Measurements from ENCODE around the gene ITPR1. TPM values are rescaled to one million over a fixed set of nuclear protein-coding genes. Genes with fewer than 3 reads are reported as not detected.

The ITPR1 gene
- total RNA-seq, 2 donors from 2014 or later = 29.3 to 29.8 TPM

DNA sequence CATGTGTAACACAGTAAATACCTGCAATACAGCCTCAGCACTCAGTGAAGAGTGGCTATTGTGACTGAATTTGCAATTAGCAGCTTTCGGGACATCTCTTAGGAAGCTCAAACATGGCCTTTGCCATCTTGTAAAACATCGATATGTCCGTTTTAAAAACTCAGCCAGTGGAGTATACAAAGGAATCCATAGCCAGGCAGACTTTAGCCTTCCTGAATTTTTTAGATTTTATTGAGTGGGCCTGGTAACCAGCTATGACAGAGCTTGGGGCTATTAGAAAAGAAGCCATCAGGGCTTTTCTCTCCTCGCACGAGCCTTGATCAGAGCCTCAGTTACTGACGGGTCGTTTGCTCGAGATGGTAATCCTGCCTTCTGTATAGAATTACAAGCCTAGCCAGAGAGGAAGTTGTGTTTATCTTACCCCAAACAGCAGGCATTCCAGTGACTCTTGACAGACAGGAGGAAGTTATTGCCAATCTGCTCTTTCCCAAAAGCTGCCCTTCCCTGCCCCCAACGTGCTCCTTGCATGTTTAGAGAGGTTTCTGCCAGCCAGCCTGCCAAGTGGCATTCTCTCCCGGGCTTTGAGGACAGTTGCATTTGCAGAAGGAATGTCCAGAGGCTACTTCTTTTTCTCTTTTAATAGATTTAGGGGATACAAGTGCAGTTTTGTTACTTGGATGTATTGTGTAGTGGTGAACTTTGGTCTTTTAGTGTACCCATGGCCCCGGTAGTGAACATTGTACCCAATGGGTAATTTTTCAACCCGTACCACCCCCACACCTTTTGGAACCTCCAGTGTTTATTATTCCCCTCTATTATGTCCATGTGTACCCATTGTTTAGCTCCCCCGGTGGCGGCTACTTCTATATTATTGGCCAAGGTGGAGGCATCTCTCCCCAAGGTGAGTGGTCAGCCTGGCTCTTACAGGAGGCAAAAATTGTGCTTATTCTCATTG, 40.6 kb downstream of the ITPR1 start:
- H3K36me3 ChIP-seq (replicated peaks in 1 of 2; ENCODE audit: insufficient read depth in 1 of 2, low read depth in 2 of 2) = no peaks in the 10 kb centered on the region
- no peak for TF ChIP-seq POLR2A (IDR thresholded peaks at IDR 0.05)
- TF ChIP-seq, protein P1, sequence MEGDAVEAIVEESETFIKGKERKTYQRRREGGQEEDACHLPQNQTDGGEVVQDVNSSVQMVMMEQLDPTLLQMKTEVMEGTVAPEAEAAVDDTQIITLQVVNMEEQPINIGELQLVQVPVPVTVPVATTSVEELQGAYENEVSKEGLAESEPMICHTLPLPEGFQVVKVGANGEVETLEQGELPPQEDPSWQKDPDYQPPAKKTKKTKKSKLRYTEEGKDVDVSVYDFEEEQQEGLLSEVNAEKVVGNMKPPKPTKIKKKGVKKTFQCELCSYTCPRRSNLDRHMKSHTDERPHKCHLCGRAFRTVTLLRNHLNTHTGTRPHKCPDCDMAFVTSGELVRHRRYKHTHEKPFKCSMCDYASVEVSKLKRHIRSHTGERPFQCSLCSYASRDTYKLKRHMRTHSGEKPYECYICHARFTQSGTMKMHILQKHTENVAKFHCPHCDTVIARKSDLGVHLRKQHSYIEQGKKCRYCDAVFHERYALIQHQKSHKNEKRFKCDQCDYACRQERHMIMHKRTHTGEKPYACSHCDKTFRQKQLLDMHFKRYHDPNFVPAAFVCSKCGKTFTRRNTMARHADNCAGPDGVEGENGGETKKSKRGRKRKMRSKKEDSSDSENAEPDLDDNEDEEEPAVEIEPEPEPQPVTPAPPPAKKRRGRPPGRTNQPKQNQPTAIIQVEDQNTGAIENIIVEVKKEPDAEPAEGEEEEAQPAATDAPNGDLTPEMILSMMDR (IDR thresholded peaks at IDR 0.05) = no peak
- H3K4me3 ChIP-seq = no peak overlapping the region
- DNase-seq (peak; percentile 21 to 49 (median 34)), ATAC-seq (peak; percentile 45)
- peaks cover 13% of the 10 kb centered on the region for H3K4me1 ChIP-seq
- 30 to 41% methylated on average over 14 of the region's 14 CpGs for WGBS, 2 donors
- peak overlapping the region; percentile 10 to 49 (median 31) for H3K27ac ChIP-seq
- H3K27me3 ChIP-seq = no peaks in the 10 kb centered on the region
- H3K9me3 ChIP-seq = no peaks in the 10 kb centered on the region
- intact Hi-C loops (cut with DNase I) = no loop called here

- TF ChIP-seq, protein P1 (IDR thresholded peaks at IDR 0.05) = no peak
- no peak for TF ChIP-seq POLR2A (IDR thresholded peaks at IDR 0.05)
These were observed 41.8 kb downstream of the ITPR1 start for GRCh38 chr3:4534906-4535305.

GRCh38 chr3:4536260-4536659, 43.1 kb downstream of the ITPR1 start:
- TF ChIP-seq, protein P1 (IDR thresholded peaks at IDR 0.05) = no peak
- TF ChIP-seq POLR2A (IDR thresholded peaks at IDR 0.05) = no peak
- Histone ChIP-seq H3K4me3 (no peak overlapping the region), H3K4me1 (peaks cover 13% of the 10 kb centered on the region), H3K27me3 (no peaks in the 10 kb centered on the region), H3K9me3 (no peaks in the 10 kb centered on the region), H3K36me3 (replicated peaks in 1 of 2; ENCODE audit: insufficient read depth in 1 of 2, low read depth in 2 of 2) (no peaks in the 10 kb centered on the region), H3K27ac (no peak overlapping the region)
- intact Hi-C loops (cut with DNase I) = no loop called here
- no peak for DNase-seq
- 19 to 27% methylated on average over 1 of the region's 1 CpG for WGBS, 2 donors
- ATAC-seq = no peak

More at GRCh38 chr3:4534906-4535305, 41.8 kb downstream of the ITPR1 start:
- no peak for DNase-seq
- ATAC-seq = no peak
- H3K4me3 ChIP-seq = no peak overlapping the region
- H3K36me3 ChIP-seq (replicated peaks in 1 of 2; ENCODE audit: insufficient read depth in 1 of 2, low read depth in 2 of 2) = no peaks in the 10 kb centered on the region
- WGBS, 2 donors = 57 to 65% methylated on average over 5 of the region's 5 CpGs
- no peaks in the 10 kb centered on the region for H3K27me3 ChIP-seq
- no peak overlapping the region for H3K27ac ChIP-seq
- intact Hi-C loops (cut with DNase I) = no loop called here
- H3K4me1 ChIP-seq = peaks cover 13% of the 10 kb centered on the region
- H3K9me3 ChIP-seq = no peaks in the 10 kb centered on the region

GRCh38 chr3:4540267-4540666, 47.1 kb downstream of the ITPR1 start:
- intact Hi-C loops (cut with DNase I) = no loop called here
- no peak overlapping the region for H3K4me3 ChIP-seq
- H3K27ac ChIP-seq = no peak overlapping the region
- H3K4me1 ChIP-seq = no peaks in the 10 kb centered on the region
- WGBS, 2 donors = 90 to 94% methylated on average over 4 of the region's 4 CpGs
- H3K36me3 ChIP-seq (replicated peaks in 1 of 2; ENCODE audit: insufficient read depth in 1 of 2, low read depth in 2 of 2) = no peaks in the 10 kb centered on the region
- no peaks in the 10 kb centered on the region for H3K9me3 ChIP-seq
- no peak for DNase-seq
- TF ChIP-seq, protein P1 (IDR thresholded peaks at IDR 0.05) = no peak
- no peak for TF ChIP-seq POLR2A (IDR thresholded peaks at IDR 0.05)
- H3K27me3 ChIP-seq = no peaks in the 10 kb centered on the region
- no peak for ATAC-seq
